Mesendoderm (in vitro differentiated cells): ENCODE measurements around the gene SPESP1.

ENCODE experiments used
- DNase-seq: peaks from one replicate; pipeline ENCODE4 v3.0.0; 2013
- H2AK5ac ChIP-seq: 2 replicates; pipeline ENCODE4 v1.6.1; 2013; ENCODE audit warnings: low read length, inconsistent platforms
- H2BK120ac ChIP-seq: 2 replicates; pipeline ENCODE4 v1.6.1; 2013; ENCODE audit warnings: low read depth, mild to moderate bottlenecking, low read length, moderate library complexity, mixed read lengths
- H2BK15ac ChIP-seq: replicated peaks from 2 replicates; pipeline ENCODE4 v1.6.1; 2013; ENCODE audit warnings: low read depth, mild to moderate bottlenecking, moderate library complexity
- H2BK5ac ChIP-seq: 2 replicates; pipeline ENCODE4 v1.6.1; 2013; ENCODE audit warnings: low read length, inconsistent platforms
- H3K18ac ChIP-seq: 2 replicates; pipeline ENCODE4 v1.6.1; 2013; ENCODE audit warnings: mild to moderate bottlenecking, low read length, mixed read lengths
- H3K23ac ChIP-seq: one replicate; pipeline ENCODE4 v1.6.1; 2013; ENCODE audit warnings: low read length
- H3K27ac ChIP-seq: 2 replicates; pipeline ENCODE4 v1.5.1; 2013; ENCODE audit warnings: low read depth, mild to moderate bottlenecking, inconsistent platforms, low read length, moderate library complexity
- H3K27me3 ChIP-seq: 2 replicates; pipeline ENCODE4 v1.6.1; 2013; ENCODE audit warnings: low read length, control low read depth, mild to moderate bottlenecking, inconsistent platforms; ENCODE audit not compliant: insufficient read depth, poor library complexity
- H3K36me3 ChIP-seq: 2 replicates; pipeline ENCODE4 v1.6.1; 2013; ENCODE audit warnings: low read length, inconsistent platforms; ENCODE audit not compliant: control insufficient read depth, insufficient read depth
- H3K4ac ChIP-seq: one replicate; pipeline ENCODE4 v1.6.1; 2013; ENCODE audit warnings: low read depth, mild to moderate bottlenecking, low read length, moderate library complexity
- H3K4me1 ChIP-seq: 2 replicates; pipeline ENCODE4 v1.6.1; 2013; ENCODE audit warnings: low read depth, low read length, inconsistent platforms; ENCODE audit not compliant: control insufficient read depth
- H3K4me2 ChIP-seq: 2 replicates; pipeline ENCODE4 v1.6.1; 2013; ENCODE audit warnings: low read length
- H3K4me3 ChIP-seq: 2 replicates; pipeline ENCODE4 v1.5.1; 2013; ENCODE audit warnings: mild to moderate bottlenecking, low read length
- H3K56ac ChIP-seq: one replicate; pipeline ENCODE4 v1.6.1; 2013; ENCODE audit warnings: low read length
- H3K79me1 ChIP-seq: 2 replicates; pipeline ENCODE4 v1.6.1; 2013; ENCODE audit warnings: low read length, inconsistent platforms
- H3K79me2 ChIP-seq: 2 replicates; pipeline ENCODE4 v1.6.1; 2013; ENCODE audit warnings: mild to moderate bottlenecking, low read length; ENCODE audit not compliant: control insufficient read depth, insufficient read depth
- H3K9ac ChIP-seq: 2 replicates; pipeline ENCODE4 v1.6.1; 2013; ENCODE audit warnings: low read length, inconsistent platforms
- H4K5ac ChIP-seq: one replicate; pipeline ENCODE4 v1.6.1; 2013; ENCODE audit warnings: low read length
- H4K8ac ChIP-seq: one replicate; pipeline ENCODE4 v1.6.1; 2013; ENCODE audit warnings: low read depth, mild to moderate bottlenecking, control low read depth, low read length, moderate library complexity
- WGBS: extraction: QIAGEN DNeasy Blood & Tissue Kit; methylation state at CpG from one replicate; pipeline ENCODE4 v1.1.7; 2013; ENCODE audit warnings: low lambda C conversion rate, missing lambda C conversion rate; ENCODE audit not compliant: insufficient coverage; ENCODE audit errors: extremely low coverage; 5-methylcytosine and 5-hydroxymethylcytosine counted together

The SPESP1 gene

GRCh38 chr15:68979006-68979405 lies 48.7 kb downstream of the SPESP1 start:
- WGBS: no CpG with 5 or more reads among the region's 3 CpGs
- Histone ChIP-seq H3K79me2 (no peaks in the 10 kb centered on the region), H2BK5ac (no peak overlapping the region), H2BK120ac (no peak overlapping the region), H2AK5ac (no peak overlapping the region), H3K4me2 (no peak overlapping the region), H3K27ac (no peak overlapping the region), H3K56ac (no peak overlapping the region), H3K23ac (no peak overlapping the region), H3K4me3 (no peak overlapping the region), H3K36me3 (no peaks in the 10 kb centered on the region), H3K18ac (no peak overlapping the region), H3K4ac (no peak overlapping the region), H3K9ac (no peak overlapping the region), H3K27me3 (no peaks in the 10 kb centered on the region), H4K5ac (no peak overlapping the region), H4K8ac (no peak overlapping the region), H2BK15ac (no peak overlapping the region), H3K79me1 (no peaks in the 10 kb centered on the region), H3K4me1 (no peaks in the 10 kb centered on the region)
- no peak for DNase-seq

GRCh38 chr15:68979816-68980215 lies 49.5 kb downstream of the SPESP1 start:
- WGBS: no CpG with 5 or more reads among the region's 1 CpG
- H3K18ac ChIP-seq: no peak overlapping the region
- H3K4me3 ChIP-seq: no peak overlapping the region
- H3K79me1 ChIP-seq: no peaks in the 10 kb centered on the region
- no peak for DNase-seq
- H3K4me1 ChIP-seq: no peaks in the 10 kb centered on the region
- H2BK120ac ChIP-seq: no peak overlapping the region
- no peak overlapping the region for H2BK15ac ChIP-seq
- no peak overlapping the region for H4K5ac ChIP-seq
- H3K79me2 ChIP-seq: no peaks in the 10 kb centered on the region
- no peak overlapping the region for H3K4me2 ChIP-seq
- no peak overlapping the region for H3K9ac ChIP-seq
- H3K56ac ChIP-seq: no peak overlapping the region
- H3K36me3 ChIP-seq: no peaks in the 10 kb centered on the region
- H3K27ac ChIP-seq: no peak overlapping the region
- no peaks in the 10 kb centered on the region for H3K27me3 ChIP-seq
- H4K8ac ChIP-seq: no peak overlapping the region
- H3K23ac ChIP-seq: no peak overlapping the region
- H3K4ac ChIP-seq: no peak overlapping the region
- H2AK5ac ChIP-seq: no peak overlapping the region
- H2BK5ac ChIP-seq: no peak overlapping the region

GRCh38 chr15:68980786-68981185 lies 50.5 kb downstream of the SPESP1 start:
- Histone ChIP-seq H3K27me3 (no peaks in the 10 kb centered on the region), H3K36me3 (no peaks in the 10 kb centered on the region), H3K18ac (no peak overlapping the region), H3K23ac (no peak overlapping the region), H2BK120ac (no peak overlapping the region), H3K56ac (no peak overlapping the region), H2AK5ac (no peak overlapping the region), H3K4me2 (no peak overlapping the region), H3K79me2 (no peaks in the 10 kb centered on the region), H2BK15ac (no peak overlapping the region), H3K4ac (no peak overlapping the region), H3K9ac (no peak overlapping the region), H4K5ac (no peak overlapping the region), H2BK5ac (no peak overlapping the region), H3K79me1 (no peaks in the 10 kb centered on the region), H3K4me3 (no peak overlapping the region), H3K27ac (no peak overlapping the region), H4K8ac (no peak overlapping the region), H3K4me1 (no peaks in the 10 kb centered on the region)
- DNase-seq: no peak

GRCh38 chr15:68981941-68982340 lies 51.6 kb downstream of the SPESP1 start:
- no peak overlapping the region for H2BK5ac ChIP-seq
- no peak overlapping the region for H2BK120ac ChIP-seq
- no peaks in the 10 kb centered on the region for H3K79me1 ChIP-seq

GRCh38 chr15:68982976-68983563 lies 52.7 kb downstream of the SPESP1 start:
- Histone ChIP-seq H4K8ac (no peak overlapping the region), H4K5ac (no peak overlapping the region), H2BK120ac (no peak overlapping the region), H3K9ac (no peak overlapping the region), H2AK5ac (no peak overlapping the region), H3K23ac (no peak overlapping the region), H2BK15ac (no peak overlapping the region), H3K56ac (no peak overlapping the region), H3K4me2 (no peak overlapping the region), H3K4me1 (no peaks in the 10 kb centered on the region), H3K27me3 (no peaks in the 10 kb centered on the region), H3K79me1 (no peaks in the 10 kb centered on the region), H2BK5ac (no peak overlapping the region), H3K18ac (no peak overlapping the region), H3K4me3 (no peak overlapping the region), H3K4ac (no peak overlapping the region), H3K79me2 (no peaks in the 10 kb centered on the region), H3K27ac (no peak overlapping the region), H3K36me3 (no peaks in the 10 kb centered on the region)
- WGBS: no CpG with 5 or more reads among the region's 6 CpGs
- no peak for DNase-seq

More at GRCh38 chr15:68981941-68982340, 51.6 kb downstream of the SPESP1 start:
- Histone ChIP-seq H3K18ac (no peak overlapping the region), H3K27me3 (no peaks in the 10 kb centered on the region), H3K9ac (no peak overlapping the region), H3K4me1 (no peaks in the 10 kb centered on the region), H3K4me3 (no peak overlapping the region), H3K4me2 (no peak overlapping the region), H3K4ac (no peak overlapping the region), H3K27ac (no peak overlapping the region), H3K36me3 (no peaks in the 10 kb centered on the region), H3K79me2 (no peaks in the 10 kb centered on the region), H2BK15ac (no peak overlapping the region), H4K5ac (no peak overlapping the region), H3K23ac (no peak overlapping the region), H2AK5ac (no peak overlapping the region), H4K8ac (no peak overlapping the region), H3K56ac (no peak overlapping the region)
- no peak for DNase-seq
- no CpG with 5 or more reads among the region's 4 CpGs for WGBS

GRCh38 chr15:68983961-68984481 lies 53.7 kb downstream of the SPESP1 start:
- Histone ChIP-seq H2BK15ac (no peak overlapping the region), H3K18ac (no peak overlapping the region), H3K27me3 (no peaks in the 10 kb centered on the region), H3K27ac (no peak overlapping the region), H3K56ac (no peak overlapping the region), H3K4me1 (no peaks in the 10 kb centered on the region), H2BK5ac (no peak overlapping the region), H3K9ac (no peak overlapping the region), H3K4ac (no peak overlapping the region), H2AK5ac (no peak overlapping the region), H3K4me2 (no peak overlapping the region), H4K8ac (no peak overlapping the region), H3K79me2 (no peaks in the 10 kb centered on the region), H3K79me1 (no peaks in the 10 kb centered on the region), H3K4me3 (no peak overlapping the region), H4K5ac (no peak overlapping the region), H3K23ac (no peak overlapping the region), H3K36me3 (no peaks in the 10 kb centered on the region), H2BK120ac (no peak overlapping the region)
- WGBS: no CpG with 5 or more reads among the region's 4 CpGs
- DNase-seq: no peak
